HEK293 (cell line): ENCODE measurements around the gene CFAP299.

Experiments used
- CTCF ChIA-PET: fragments of 350-600 bp; formaldehyde crosslinking; extraction: SDS; loops from one replicate; lab custom pipeline; 2021; ENCODE audit warnings: antibody characterized with exemption; lab: Yijun Ruan, JAX
- POLR2A ChIA-PET: fragments of 300-600 bp; formaldehyde crosslinking; extraction: SDS; loops from one replicate; lab custom pipeline; 2020; ENCODE audit warnings: antibody characterized with exemption, inconsistent platforms; lab: Yijun Ruan, JAX
- H3K27ac ChIP-seq: fragments of 200-500 bp; sonication (Bioruptor generic); 2 replicates; pipeline ENCODE4 v1.5.1; 2014; ENCODE audit warnings: low read depth, low read length, control low read depth, inconsistent platforms; ENCODE audit errors: extremely low read depth
- H3K36me3 ChIP-seq, 2 experiments: fragments of 200-500 bp in 1 of 2; sonication (Bioruptor generic) in 1 of 2; 1 replicate in 1 of 2; 2 replicates in 1 of 2; pipeline ENCODE4 v1.5.1; 2014 to 2017; ENCODE audit warnings: inconsistent platforms in 2 of 2, low read length in 2 of 2; ENCODE audit not compliant: control insufficient read depth in 2 of 2, insufficient read depth in 1 of 2
- H3K4me1 ChIP-seq: fragments of 200-500 bp; sonication (Bioruptor generic); 2 replicates; pipeline ENCODE4 v1.5.1; 2014; ENCODE audit warnings: mild to moderate bottlenecking, low read length, inconsistent platforms; ENCODE audit not compliant: control insufficient read depth, insufficient read depth
- H3K4me3 ChIP-seq: 2 replicates; pipeline ENCODE4 v1.5.1; 2011; ENCODE audit warnings: low read depth, mild to moderate bottlenecking, control low read depth, low read length, moderate library complexity
- H3K9me3 ChIP-seq: fragments of 200-500 bp; sonication (Bioruptor generic); 2 replicates; pipeline ENCODE4 v1.5.1; 2014; ENCODE audit warnings: low read depth, low read length, inconsistent platforms; ENCODE audit not compliant: control insufficient read depth, insufficient read depth
- GFI1B ChIP-seq: fragments of 450-650 bp; formaldehyde crosslinking; IDR thresholded peaks from 2 replicates; pipeline ENCODE4 v1.5.1; 2016; ENCODE audit warnings: missing biosample characterization, missing genetic modification characterization
- KLF1 ChIP-seq: fragments of 450-650 bp; formaldehyde crosslinking; IDR thresholded peaks from 2 replicates; pipeline ENCODE4 v1.5.1; 2016; ENCODE audit warnings: missing biosample characterization, missing genetic modification characterization
- MEIS1 ChIP-seq: sonication (generic); formaldehyde crosslinking; IDR thresholded peaks from 2 replicates; pipeline ENCODE4 v1.8.1; 2022; ENCODE audit warnings: missing genetic modification reagents, mild to moderate bottlenecking, borderline replicate concordance
- PBX3 ChIP-seq: sonication (generic); formaldehyde crosslinking; IDR thresholded peaks from 2 replicates; pipeline ENCODE4 v1.8.1; 2022; ENCODE audit warnings: mild to moderate bottlenecking, moderate library complexity, missing genetic modification reagents
- PRDM6 ChIP-seq: fragments of 450-650 bp; formaldehyde crosslinking; IDR thresholded peaks from 2 replicates; pipeline ENCODE4 v1.5.1; 2017; ENCODE audit warnings: missing biosample characterization, missing genetic modification characterization
- REST ChIP-seq: fragments of 450-650 bp; formaldehyde crosslinking; IDR thresholded peaks from 2 replicates; pipeline ENCODE4 v1.5.1; 2016; ENCODE audit warnings: missing biosample characterization, missing genetic modification characterization
- WT1 ChIP-seq: fragments of 450-650 bp; formaldehyde crosslinking; IDR thresholded peaks from 2 replicates; pipeline ENCODE4 v1.5.1; 2016; ENCODE audit warnings: missing biosample characterization, missing genetic modification characterization
- ZBTB21 ChIP-seq: fragments of 450-650 bp; formaldehyde crosslinking; IDR thresholded peaks from 2 replicates; pipeline ENCODE4 v1.5.1; 2017; ENCODE audit warnings: missing biosample characterization, missing genetic modification characterization
- ZFP3 ChIP-seq: fragments of 450-650 bp; formaldehyde crosslinking; IDR thresholded peaks from 2 replicates; pipeline ENCODE4 v1.5.1; 2016; ENCODE audit warnings: low read depth, missing biosample characterization, missing genetic modification characterization
- ZNF114 ChIP-seq: fragments of 450-650 bp; formaldehyde crosslinking; IDR thresholded peaks from 2 replicates; pipeline ENCODE4 v1.5.0; 2017; ENCODE audit warnings: missing biosample characterization, missing genetic modification characterization
- ZNF184 ChIP-seq: fragments of 450-650 bp; IDR thresholded peaks from 2 replicates; pipeline ENCODE4 v1.5.1; 2018; ENCODE audit warnings: missing biosample characterization, mild to moderate bottlenecking, missing genetic modification characterization
- ZNF221 ChIP-seq: fragments of 450-650 bp; formaldehyde crosslinking; IDR thresholded peaks from 2 replicates; pipeline ENCODE4 v1.5.1; 2017; ENCODE audit warnings: missing biosample characterization, missing genetic modification characterization, borderline replicate concordance
- ZNF24 ChIP-seq: fragments of 450-650 bp; formaldehyde crosslinking; IDR thresholded peaks from 2 replicates; pipeline ENCODE4 v1.5.1; 2016; ENCODE audit warnings: missing biosample characterization, missing genetic modification characterization
- ZNF341 ChIP-seq: fragments of 450-650 bp; formaldehyde crosslinking; IDR thresholded peaks from 2 replicates; pipeline ENCODE4; 2016; ENCODE audit warnings: low read depth, missing biosample characterization, missing genetic modification characterization
- ZNF426 ChIP-seq: fragments of 450-650 bp; formaldehyde crosslinking; IDR thresholded peaks from 2 replicates; pipeline ENCODE4 v1.5.1; 2017; ENCODE audit warnings: missing biosample characterization, missing genetic modification characterization, mild to moderate bottlenecking, inconsistent platforms, moderate library complexity
- ZNF747 ChIP-seq: fragments of 450-650 bp; formaldehyde crosslinking; IDR thresholded peaks from 2 replicates; pipeline ENCODE4 v1.5.1; 2016; ENCODE audit warnings: missing biosample characterization, missing genetic modification characterization
- ZNF76 ChIP-seq: fragments of 450-650 bp; formaldehyde crosslinking; IDR thresholded peaks from 2 replicates; pipeline ENCODE4; 2016; ENCODE audit warnings: low read depth, missing biosample characterization, missing genetic modification characterization, borderline replicate concordance
- ZNF837 ChIP-seq: fragments of 450-650 bp; formaldehyde crosslinking; IDR thresholded peaks from 2 replicates; pipeline ENCODE4 v1.5.1; 2016; ENCODE audit warnings: missing biosample characterization, missing genetic modification characterization
- ZNF843 ChIP-seq: fragments of 450-650 bp; formaldehyde crosslinking; IDR thresholded peaks from 2 replicates; pipeline ENCODE4 v1.5.1; 2016; ENCODE audit warnings: missing biosample characterization, missing genetic modification characterization
- ZSCAN16 ChIP-seq: fragments of 450-650 bp; formaldehyde crosslinking; IDR thresholded peaks from 2 replicates; pipeline ENCODE4 v1.5.1; 2016; ENCODE audit warnings: missing biosample characterization, missing genetic modification characterization
- ZSCAN30 ChIP-seq: fragments of 450-650 bp; IDR thresholded peaks from 2 replicates; pipeline ENCODE4 v1.5.1; 2018; ENCODE audit warnings: missing biosample characterization, mild to moderate bottlenecking, missing genetic modification characterization, moderate library complexity

Gene CFAP299

GRCh38 chr4:80385397-80386280 lies 50.1 kb downstream of the CFAP299 start:
- no peak for TF ChIP-seq ZFP3 (tag by site-specific recombination)
- no peak for TF ChIP-seq GFI1B (tag by site-specific recombination)
- H3K9me3 ChIP-seq, result no peaks in the 10 kb centered on the region
- H3K4me3 ChIP-seq, result no peak overlapping the region
- no peaks in the 10 kb centered on the region for H3K4me1 ChIP-seq
- POLR2A ChIA-PET, result no interaction called here
- H3K27ac ChIP-seq, result no peak overlapping the region
- no peaks in the 10 kb centered on the region for H3K36me3 ChIP-seq
- CTCF ChIA-PET, result no interaction called here

- ChIA-PET CTCF (no interaction called here), POLR2A (no interaction called here)
- H3K4me3 ChIP-seq, result no peak overlapping the region
- TF ChIP-seq ZNF114 (tag by site-specific recombination) (no peak), PRDM6 (no peak), ZNF184 (tag by site-specific recombination) (no peak), ZNF837 (no peak), ZNF426 (tag by site-specific recombination) (no peak), ZSCAN16 (tag by site-specific recombination) (no peak), ZSCAN30 (tag by site-specific recombination) (no peak), ZNF341 (no peak), ZBTB21 (no peak), REST (tag by site-specific recombination) (no peak), ZNF747 (tag by site-specific recombination) (no peak), KLF1 (no peak)
- H3K36me3 ChIP-seq, result no peaks in the 10 kb centered on the region
- H3K4me1 ChIP-seq, result no peaks in the 10 kb centered on the region
- no peaks in the 10 kb centered on the region for H3K9me3 ChIP-seq
- H3K27ac ChIP-seq, result no peak overlapping the region
Measured at GRCh38 chr4:80386281-80386886, 50.9 kb downstream of the CFAP299 start.

GRCh38 chr4:80387390-80388283 lies 52.1 kb downstream of the CFAP299 start:
- CTCF ChIA-PET, result interaction anchor here (0.5 kb wide), 2 partner anchors 642 to 652 kb away, joined by 3 read pairs; no protein-coding TSS in a partner anchor
- H3K36me3 ChIP-seq, result no peaks in the 10 kb centered on the region
- no peak overlapping the region for H3K4me3 ChIP-seq
- POLR2A ChIA-PET, result no interaction called here
- H3K9me3 ChIP-seq, result no peaks in the 10 kb centered on the region
- H3K4me1 ChIP-seq, result no peaks in the 10 kb centered on the region
- no peak overlapping the region for H3K27ac ChIP-seq
- TF ChIP-seq WT1 (tag by site-specific recombination) (no peak), ZNF843 (tag by site-specific recombination) (no peak), MEIS1 (CRISPR knock-in tag) (no peak), ZNF747 (tag by site-specific recombination) (no peak), ZNF76 (tag by site-specific recombination) (no peak), ZNF221 (tag by site-specific recombination) (no peak), ZNF24 (tag by site-specific recombination) (no peak), PBX3 (CRISPR knock-in tag) (no peak)
